Loucy (cell line): Measurements from ENCODE around the gene RNFT2.

Source experiments
- CTCF ChIP-seq: fragments of 200-600 bp; sonication (generic); conservative IDR thresholded peaks from 2 replicates; pipeline ENCODE4 v1.5.1; 2014; ENCODE audit warnings: mild to moderate bottlenecking, antibody characterized with exemption, low read length
- EZH2phosphoT487 ChIP-seq: fragments of 200-600 bp; IDR thresholded peaks from 2 replicates; pipeline ENCODE4 v1.6.1; 2018; ENCODE audit warnings: antibody characterized with exemption, mild to moderate bottlenecking, moderate library complexity, borderline replicate concordance

GRCh38 chr12:116887897-116888296, 149.8 kb downstream of the RNFT2 start:
- TF ChIP-seq CTCF, result no peak
- no peak for TF ChIP-seq EZH2phosphoT487
